Smooth muscle cell (in vitro differentiated cells): ENCODE measurements around the gene CSTF1. TPM values are rescaled to one million over a fixed set of nuclear protein-coding genes. Genes with fewer than 3 reads are reported as not detected.

ENCODE experiments used
- DNase-seq: peaks from one replicate; lab custom pipeline; 2025; ENCODE audit not compliant: unreplicated experiment; lab: John Stamatoyannopoulos, UW
- H2AFZ ChIP-seq: fragments of 200-600 bp; sonication (generic); 2 replicates; pipeline ENCODE4 v1.6.0; 2016; ENCODE audit warnings: antibody characterized with exemption, low read depth, mild to moderate bottlenecking
- H3F3A ChIP-seq: fragments of 200-600 bp; sonication (generic); 2 replicates; pipeline ENCODE4 v1.6.0; 2017; ENCODE audit warnings: antibody characterized with exemption, low read depth
- H3K27ac ChIP-seq: fragments of 200-600 bp; sonication (generic); 2 replicates; pipeline ENCODE4 v1.5.1; 2016; ENCODE audit warnings: low read depth, mild to moderate bottlenecking
- H3K27me3 ChIP-seq: fragments of 200-600 bp; sonication (generic); 2 replicates; pipeline ENCODE4 v1.6.1; 2016; ENCODE audit warnings: low read depth, mild to moderate bottlenecking
- H3K36me3 ChIP-seq: fragments of 200-600 bp; sonication (generic); 2 replicates; pipeline ENCODE4 v1.5.1; 2016; ENCODE audit warnings: low read depth
- H3K4me1 ChIP-seq: fragments of 200-600 bp; sonication (generic); 2 replicates; pipeline ENCODE4 v1.5.1; 2016; ENCODE audit warnings: low read depth
- H3K4me2 ChIP-seq: fragments of 200-600 bp; sonication (generic); 2 replicates; pipeline ENCODE4 v1.6.0; 2016; ENCODE audit warnings: mild to moderate bottlenecking
- H3K4me3 ChIP-seq: fragments of 200-600 bp; sonication (generic); 2 replicates; pipeline ENCODE4 v1.5.1; 2016; ENCODE audit warnings: mild to moderate bottlenecking
- H3K79me2 ChIP-seq: fragments of 200-600 bp; sonication (generic); 2 replicates; pipeline ENCODE4 v1.6.0; 2016; ENCODE audit warnings: low read depth, mild to moderate bottlenecking
- H3K9ac ChIP-seq: fragments of 200-600 bp; sonication (generic); 2 replicates; pipeline ENCODE4 v1.6.0; 2016; ENCODE audit warnings: low read depth
- H3K9me3 ChIP-seq: fragments of 200-600 bp; sonication (generic); replicated peaks from 2 replicates; pipeline ENCODE4 v1.5.1; 2016; ENCODE audit warnings: low read depth
- H4K20me1 ChIP-seq: fragments of 200-600 bp; sonication (generic); 2 replicates; pipeline ENCODE4 v1.6.0; 2016; ENCODE audit warnings: low read depth
- WGBS: methylation state at CpG from one replicate; pipeline ENCODE4 v1.1.7; 2016; ENCODE audit warnings: low lambda C conversion rate; 5-methylcytosine and 5-hydroxymethylcytosine counted together
- polyA plus RNA-seq: library from polyadenylated mRNA; unstranded; fragments of >200 nt; fragmentation: Nextera tagmentation; extraction: Ambion mirVana; gene quantifications from 2 replicates; pipeline ENCODE4 v1.2.1, GENCODE V29; 2016
- total RNA-seq: library from RNA; depleted of rRNA; stranded (reverse); fragments of >200 nt; gene quantifications from 2 replicates; pipeline ENCODE4 v1.2.3, GENCODE V29; 2014
- TF ChIP-seq, protein P1 (sequence below): fragments of 200-600 bp; sonication (generic); IDR thresholded peaks from 2 replicates; pipeline ENCODE4 v1.5.1; 2017; ENCODE audit warnings: borderline replicate concordance, mild to moderate bottlenecking, antibody characterized with exemption; ENCODE audit not compliant: insufficient read depth, poor library complexity, severe bottlenecking

Gene CSTF1
- total and polyA plus RNA-seq, 2 experiments from 2014 or later = 27.8 to 38.5 TPM

DNA sequence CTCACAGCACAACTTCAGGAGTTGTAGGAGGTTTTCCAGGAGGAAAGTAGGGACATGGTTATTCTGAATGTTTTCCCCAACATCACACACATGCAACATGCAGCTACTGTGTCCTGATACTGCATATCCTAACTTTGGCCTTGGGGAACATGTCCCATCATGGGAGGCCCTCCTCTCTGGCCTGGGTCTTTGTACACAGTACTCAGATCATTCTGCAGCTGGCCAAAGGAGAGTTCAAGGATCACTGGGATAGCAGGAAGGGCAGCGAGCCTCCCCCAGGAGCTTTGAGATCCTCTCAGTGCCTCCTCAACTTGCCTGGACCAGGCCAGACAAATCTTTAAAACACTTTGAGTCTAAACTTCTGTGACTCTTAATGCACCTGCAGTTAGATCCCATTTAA lies 32.5 kb downstream of the CSTF1 start:
- no peaks in the 10 kb centered on the region for H3K9me3 ChIP-seq
- no peaks in the 10 kb centered on the region for H3K36me3 ChIP-seq
- H2AFZ ChIP-seq = no peak overlapping the region
- H3K79me2 ChIP-seq = no peaks in the 10 kb centered on the region
- no peak overlapping the region for H3K4me3 ChIP-seq
- peaks cover 7% of the 10 kb centered on the region for H3F3A ChIP-seq
- no peak for DNase-seq
- TF ChIP-seq, protein P1, sequence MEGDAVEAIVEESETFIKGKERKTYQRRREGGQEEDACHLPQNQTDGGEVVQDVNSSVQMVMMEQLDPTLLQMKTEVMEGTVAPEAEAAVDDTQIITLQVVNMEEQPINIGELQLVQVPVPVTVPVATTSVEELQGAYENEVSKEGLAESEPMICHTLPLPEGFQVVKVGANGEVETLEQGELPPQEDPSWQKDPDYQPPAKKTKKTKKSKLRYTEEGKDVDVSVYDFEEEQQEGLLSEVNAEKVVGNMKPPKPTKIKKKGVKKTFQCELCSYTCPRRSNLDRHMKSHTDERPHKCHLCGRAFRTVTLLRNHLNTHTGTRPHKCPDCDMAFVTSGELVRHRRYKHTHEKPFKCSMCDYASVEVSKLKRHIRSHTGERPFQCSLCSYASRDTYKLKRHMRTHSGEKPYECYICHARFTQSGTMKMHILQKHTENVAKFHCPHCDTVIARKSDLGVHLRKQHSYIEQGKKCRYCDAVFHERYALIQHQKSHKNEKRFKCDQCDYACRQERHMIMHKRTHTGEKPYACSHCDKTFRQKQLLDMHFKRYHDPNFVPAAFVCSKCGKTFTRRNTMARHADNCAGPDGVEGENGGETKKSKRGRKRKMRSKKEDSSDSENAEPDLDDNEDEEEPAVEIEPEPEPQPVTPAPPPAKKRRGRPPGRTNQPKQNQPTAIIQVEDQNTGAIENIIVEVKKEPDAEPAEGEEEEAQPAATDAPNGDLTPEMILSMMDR = no peak
- H3K4me2 ChIP-seq = no peak overlapping the region
- H3K4me1 ChIP-seq = no peaks in the 10 kb centered on the region
- no peak overlapping the region for H3K27ac ChIP-seq
- WGBS = 87% methylated on average over 1 of the region's 1 CpG
- no peak overlapping the region for H3K9ac ChIP-seq
- H3K27me3 ChIP-seq = no peaks in the 10 kb centered on the region
- H4K20me1 ChIP-seq = no peaks in the 10 kb centered on the region

DNA sequence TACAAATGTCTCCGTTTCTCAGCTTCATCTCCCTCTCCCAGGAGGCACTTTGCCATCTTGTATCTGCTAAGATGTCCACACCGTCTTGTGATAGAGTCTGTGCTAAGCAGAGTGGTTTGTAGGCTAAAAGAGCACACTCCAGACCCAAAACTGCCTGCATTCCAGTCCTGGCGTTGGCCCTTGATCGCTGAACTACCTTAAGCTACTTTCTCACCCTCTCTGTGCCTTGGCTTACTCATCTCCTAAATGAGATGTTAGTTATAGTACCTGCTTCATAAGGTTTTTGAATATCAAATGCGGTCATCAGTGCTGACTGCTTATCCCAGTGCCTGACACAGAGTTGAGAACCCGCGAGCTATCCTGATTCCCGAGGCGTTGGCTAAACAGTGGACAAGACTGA lies 33.6 kb downstream of the CSTF1 start:
- WGBS = 88% methylated on average over 9 of the region's 9 CpGs
- TF ChIP-seq, protein P1 = no peak
- Histone ChIP-seq H3K4me1 (no peaks in the 10 kb centered on the region), H2AFZ (no peak overlapping the region), H3F3A (peaks cover 7% of the 10 kb centered on the region), H3K36me3 (no peaks in the 10 kb centered on the region), H3K9me3 (no peaks in the 10 kb centered on the region), H3K79me2 (no peaks in the 10 kb centered on the region), H3K9ac (no peak overlapping the region), H3K4me3 (no peak overlapping the region), H4K20me1 (no peaks in the 10 kb centered on the region), H3K27me3 (no peaks in the 10 kb centered on the region), H3K4me2 (no peak overlapping the region), H3K27ac (no peak overlapping the region)
- no peak for DNase-seq

DNA sequence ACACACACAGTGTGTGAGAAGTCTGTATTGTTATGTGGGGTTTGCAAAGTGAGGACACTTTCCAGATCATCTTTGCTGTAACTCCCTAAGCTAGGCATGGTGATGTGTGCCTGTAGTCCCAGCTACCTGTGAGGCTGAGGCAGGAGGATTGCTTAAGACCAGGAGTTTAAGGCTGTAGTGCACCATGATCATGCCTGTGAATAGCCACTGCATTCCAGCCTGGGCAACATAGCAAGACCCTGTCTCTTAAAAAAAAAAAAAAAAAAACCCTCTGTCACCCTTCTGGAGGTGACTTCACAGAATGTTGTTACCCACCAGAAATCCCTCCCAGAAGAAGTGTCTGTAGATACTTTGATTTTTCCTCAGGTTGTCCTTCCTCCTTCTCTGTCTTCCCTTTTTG lies 34.5 kb downstream of the CSTF1 start:
- Histone ChIP-seq H3F3A (peaks cover 5% of the 10 kb centered on the region), H3K79me2 (no peaks in the 10 kb centered on the region), H3K27ac (no peak overlapping the region), H2AFZ (no peak overlapping the region), H3K9ac (no peak overlapping the region), H3K4me2 (no peak overlapping the region), H3K36me3 (no peaks in the 10 kb centered on the region), H3K4me3 (no peak overlapping the region), H3K9me3 (no peaks in the 10 kb centered on the region), H4K20me1 (no peaks in the 10 kb centered on the region), H3K4me1 (no peaks in the 10 kb centered on the region), H3K27me3 (no peaks in the 10 kb centered on the region)
- TF ChIP-seq, protein P1 = no peak
- no peak for DNase-seq

DNA sequence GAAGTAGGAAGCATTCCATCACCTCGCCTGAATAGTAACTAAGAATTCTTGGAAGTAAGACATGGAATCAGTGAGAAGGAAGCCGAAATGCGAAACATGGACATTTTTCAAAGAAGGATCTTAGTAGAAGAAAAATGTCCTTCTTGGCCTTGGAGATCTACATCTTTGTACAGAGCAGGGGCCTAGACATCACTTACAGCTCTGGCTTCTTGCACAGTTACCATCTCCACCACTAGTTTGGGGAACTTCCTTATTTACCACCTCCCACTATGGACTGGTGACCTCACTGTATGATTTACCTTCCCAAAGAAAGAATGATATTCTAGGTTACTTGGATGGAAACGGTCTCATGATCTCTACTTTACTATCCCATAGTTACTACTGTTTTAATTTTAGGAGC lies 35.4 kb downstream of the CSTF1 start:
- DNase-seq = no peak
- H3F3A ChIP-seq = no peaks in the 10 kb centered on the region
- H3K4me3 ChIP-seq = no peak overlapping the region
- TF ChIP-seq, protein P1 = no peak
- no peak overlapping the region for H3K9ac ChIP-seq
- H3K27me3 ChIP-seq = no peaks in the 10 kb centered on the region
- H3K9me3 ChIP-seq = no peaks in the 10 kb centered on the region
- no peaks in the 10 kb centered on the region for H3K79me2 ChIP-seq
- H3K27ac ChIP-seq = no peak overlapping the region
- no peaks in the 10 kb centered on the region for H3K36me3 ChIP-seq
- H3K4me2 ChIP-seq = no peak overlapping the region
- WGBS = 94% methylated on average over 4 of the region's 4 CpGs
- no peaks in the 10 kb centered on the region for H4K20me1 ChIP-seq
- no peak overlapping the region for H2AFZ ChIP-seq
- no peaks in the 10 kb centered on the region for H3K4me1 ChIP-seq
